HAP-1 (cell line): ENCODE data around the gene NOS1AP.

Experiments
- DNase-seq, 2 experiments: peaks; one replicate each; pipeline ENCODE4 v3.0.0-alpha.2; 2016 to 2020; ENCODE audit warnings: low spot score in 2 of 2
- H3K27me3 ChIP-seq: fragments of 250-450 bp; sonication (Bioruptor Pico); 2 replicates; pipeline ENCODE4 v1.5.1; 2020; ENCODE audit warnings: low read depth, mild to moderate bottlenecking, moderate library complexity
- H3K36me3 ChIP-seq: fragments of 250-450 bp; sonication (Bioruptor Pico); replicated peaks from 2 replicates; pipeline ENCODE4 v1.5.1; 2020; ENCODE audit warnings: mild to moderate bottlenecking
- H3K4me1 ChIP-seq: fragments of 250-450 bp; sonication (Bioruptor Pico); 2 replicates; pipeline ENCODE4 v1.5.1; 2020; ENCODE audit warnings: mild to moderate bottlenecking
- H3K4me3 ChIP-seq: fragments of 250-450 bp; sonication (Bioruptor Pico); 2 replicates; pipeline ENCODE4 v1.5.1; 2020; ENCODE audit warnings: mild to moderate bottlenecking, moderate library complexity
- H3K9me3 ChIP-seq: fragments of 250-450 bp; sonication (Bioruptor Pico); 2 replicates; pipeline ENCODE4 v1.5.1; 2020; ENCODE audit warnings: mild to moderate bottlenecking, moderate library complexity
- in situ Hi-C: fragments of 300-500 bp; cut with MboI; formaldehyde crosslinking; loops from 3 replicates; pipeline ENCODE4 v1.14.3; 2020; ENCODE audit warnings: low sequenced_read_pairs, inconsistent platforms, mixed read lengths

NOS1AP gene

GRCh38 chr1:162284206-162284955, 214.9 kb downstream of the NOS1AP start:
- Histone ChIP-seq H3K27me3 (no peaks in the 10 kb centered on the region), H3K36me3 (no peaks in the 10 kb centered on the region), H3K9me3 (no peaks in the 10 kb centered on the region), H3K4me1 (no peaks in the 10 kb centered on the region), H3K4me3 (no peak overlapping the region)
- DNase-seq: no peak
- in situ Hi-C loops: no loop called here

DNA sequence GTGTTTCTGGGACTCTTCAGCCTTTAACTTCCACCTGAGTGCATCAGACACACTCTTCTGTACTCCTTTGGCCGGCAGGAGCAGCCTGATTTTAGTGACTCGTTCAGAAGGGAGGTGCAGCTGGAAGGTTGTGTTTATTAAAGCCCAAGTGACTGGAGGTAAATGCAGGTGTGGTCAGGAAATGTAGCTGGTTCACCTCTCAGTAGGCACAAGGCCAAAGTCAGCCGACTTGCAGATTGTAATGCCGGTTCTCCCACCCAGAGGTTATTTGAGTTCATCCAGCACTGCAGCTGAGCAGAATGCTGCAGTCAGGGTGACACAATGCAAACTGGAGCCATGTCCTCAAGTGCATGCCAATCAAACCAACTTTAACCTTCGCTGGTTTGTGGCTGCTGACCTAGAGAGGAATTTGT, 215.7 kb downstream of the NOS1AP start:
- no peaks in the 10 kb centered on the region for H3K27me3 ChIP-seq
- in situ Hi-C loops: no loop called here
- H3K4me1 ChIP-seq: no peaks in the 10 kb centered on the region

GRCh38 chr1:162291000-162291399, 221.5 kb downstream of the NOS1AP start:
- DNase-seq: no peak
- Histone ChIP-seq H3K4me3 (no peak overlapping the region), H3K4me1 (no peaks in the 10 kb centered on the region), H3K36me3 (no peaks in the 10 kb centered on the region), H3K9me3 (no peaks in the 10 kb centered on the region), H3K27me3 (no peaks in the 10 kb centered on the region)
- in situ Hi-C loops: no loop called here

More for the DNA sequence above, 215.7 kb downstream of the NOS1AP start:
- no peaks in the 10 kb centered on the region for H3K36me3 ChIP-seq
- H3K4me3 ChIP-seq: no peak overlapping the region
- no peaks in the 10 kb centered on the region for H3K9me3 ChIP-seq
- DNase-seq: no peak

DNA sequence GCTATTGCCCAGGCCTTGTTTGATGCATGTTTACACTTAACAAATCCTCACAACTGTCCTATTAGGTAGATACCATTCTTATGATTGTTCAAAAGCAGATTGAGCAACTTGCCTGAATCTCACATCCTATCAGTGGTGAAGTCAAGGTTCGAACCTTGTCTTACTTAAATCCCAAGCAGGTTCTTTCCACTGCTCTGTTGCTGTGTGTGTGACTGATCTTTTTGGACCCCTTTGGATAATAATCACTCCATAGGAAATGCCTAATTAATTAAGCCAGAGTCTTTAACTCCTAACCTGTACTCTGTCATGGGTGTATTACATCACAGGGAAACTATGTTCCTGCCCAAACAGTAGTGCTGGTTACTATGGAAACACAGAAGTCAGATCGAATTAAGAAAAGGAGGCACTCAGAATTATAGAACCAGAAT, 222.9 kb downstream of the NOS1AP start:
- no peak for DNase-seq
- Histone ChIP-seq H3K36me3 (no peaks in the 10 kb centered on the region), H3K4me1 (no peaks in the 10 kb centered on the region), H3K27me3 (no peaks in the 10 kb centered on the region), H3K9me3 (no peaks in the 10 kb centered on the region), H3K4me3 (no peak overlapping the region)
- in situ Hi-C loops: no loop called here

DNA sequence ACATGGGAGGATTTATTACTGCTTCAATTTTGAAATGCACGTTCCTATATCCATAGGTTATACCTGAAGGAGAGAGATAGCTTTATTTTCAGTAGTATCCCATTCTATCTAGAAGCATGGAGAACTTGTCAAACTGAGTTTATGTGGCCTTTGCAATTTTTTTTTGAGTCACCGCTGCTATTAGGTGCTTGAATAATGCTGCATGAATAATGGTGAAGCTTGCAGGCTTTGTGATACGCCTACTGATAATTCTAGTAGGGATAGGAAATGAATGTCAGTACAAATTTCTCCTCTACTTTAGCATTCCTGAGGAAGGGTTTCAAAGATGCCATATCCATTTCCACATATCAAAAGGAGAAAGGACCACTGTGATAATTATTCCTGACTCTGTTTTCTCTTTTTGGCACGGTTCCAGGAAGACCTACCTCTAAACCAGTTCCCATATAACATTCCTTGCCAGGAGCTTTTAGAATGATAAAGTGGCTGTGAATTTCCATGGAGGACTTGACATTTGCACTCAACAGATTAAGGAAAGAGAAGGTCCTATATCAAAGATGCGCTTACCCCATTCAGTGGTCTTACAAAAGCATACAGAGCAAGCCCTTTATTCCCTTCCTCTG, 223.7 kb downstream of the NOS1AP start:
- Histone ChIP-seq H3K4me1 (no peaks in the 10 kb centered on the region), H3K36me3 (no peaks in the 10 kb centered on the region), H3K9me3 (no peaks in the 10 kb centered on the region), H3K27me3 (no peaks in the 10 kb centered on the region), H3K4me3 (no peak overlapping the region)
- in situ Hi-C loops: no loop called here
- no peak for DNase-seq

GRCh38 chr1:162294015-162294414, 224.5 kb downstream of the NOS1AP start:
- in situ Hi-C loops: no loop called here

DNA sequence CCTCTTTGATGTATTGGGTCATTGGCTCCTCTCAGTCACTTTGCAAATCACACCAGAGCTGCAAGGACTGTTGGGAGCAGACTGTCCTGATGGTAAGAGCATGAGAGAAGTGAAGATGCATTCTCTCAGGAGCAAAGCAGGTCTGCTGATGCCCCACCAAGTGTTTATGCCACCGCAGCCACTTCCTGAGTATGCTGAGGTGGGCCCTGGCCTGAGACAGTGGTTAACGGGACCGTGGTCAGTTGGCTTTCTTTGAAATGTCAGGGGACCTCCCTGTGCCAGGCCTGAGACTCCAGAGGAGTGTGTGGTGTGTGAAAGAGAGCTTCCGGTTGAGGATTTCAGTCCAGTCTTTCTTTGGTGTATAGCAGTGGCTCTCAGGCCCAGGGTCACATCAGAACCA, 227.7 kb downstream of the NOS1AP start:
- H3K27me3 ChIP-seq: no peaks in the 10 kb centered on the region
- no peak for DNase-seq
- in situ Hi-C loops: no loop called here

More at GRCh38 chr1:162294015-162294414, 224.5 kb downstream of the NOS1AP start:
- DNase-seq: no peak
- H3K36me3 ChIP-seq: no peaks in the 10 kb centered on the region
- H3K4me3 ChIP-seq: no peak overlapping the region
- H3K9me3 ChIP-seq: no peaks in the 10 kb centered on the region
- H3K4me1 ChIP-seq: no peaks in the 10 kb centered on the region
- H3K27me3 ChIP-seq: no peaks in the 10 kb centered on the region

GRCh38 chr1:162298266-162298665, 228.8 kb downstream of the NOS1AP start:
- H3K27me3 ChIP-seq: no peaks in the 10 kb centered on the region
- no peak for DNase-seq
- H3K36me3 ChIP-seq: no peaks in the 10 kb centered on the region
- H3K4me3 ChIP-seq: no peak overlapping the region
- in situ Hi-C loops: no loop called here
- H3K4me1 ChIP-seq: no peaks in the 10 kb centered on the region
- no peaks in the 10 kb centered on the region for H3K9me3 ChIP-seq

More for the DNA sequence above, 227.7 kb downstream of the NOS1AP start:
- no peak overlapping the region for H3K4me3 ChIP-seq
- H3K4me1 ChIP-seq: no peaks in the 10 kb centered on the region
- no peaks in the 10 kb centered on the region for H3K9me3 ChIP-seq
- no peaks in the 10 kb centered on the region for H3K36me3 ChIP-seq

GRCh38 chr1:162299018-162299417, 229.5 kb downstream of the NOS1AP start:
- Histone ChIP-seq H3K4me3 (no peak overlapping the region), H3K36me3 (no peaks in the 10 kb centered on the region), H3K27me3 (no peaks in the 10 kb centered on the region), H3K4me1 (no peaks in the 10 kb centered on the region), H3K9me3 (no peaks in the 10 kb centered on the region)
- no peak for DNase-seq
- in situ Hi-C loops: no loop called here

GRCh38 chr1:162300057-162300917, 230.8 kb downstream of the NOS1AP start:
- in situ Hi-C loops: no loop called here
- no peak overlapping the region for H3K4me3 ChIP-seq
- H3K36me3 ChIP-seq: no peaks in the 10 kb centered on the region
- no peaks in the 10 kb centered on the region for H3K27me3 ChIP-seq
- no peaks in the 10 kb centered on the region for H3K9me3 ChIP-seq
- no peak for DNase-seq
- no peaks in the 10 kb centered on the region for H3K4me1 ChIP-seq

GRCh38 chr1:162301696-162302095, 232.2 kb downstream of the NOS1AP start:
- in situ Hi-C loops: no loop called here
- H3K4me1 ChIP-seq: no peaks in the 10 kb centered on the region

DNA sequence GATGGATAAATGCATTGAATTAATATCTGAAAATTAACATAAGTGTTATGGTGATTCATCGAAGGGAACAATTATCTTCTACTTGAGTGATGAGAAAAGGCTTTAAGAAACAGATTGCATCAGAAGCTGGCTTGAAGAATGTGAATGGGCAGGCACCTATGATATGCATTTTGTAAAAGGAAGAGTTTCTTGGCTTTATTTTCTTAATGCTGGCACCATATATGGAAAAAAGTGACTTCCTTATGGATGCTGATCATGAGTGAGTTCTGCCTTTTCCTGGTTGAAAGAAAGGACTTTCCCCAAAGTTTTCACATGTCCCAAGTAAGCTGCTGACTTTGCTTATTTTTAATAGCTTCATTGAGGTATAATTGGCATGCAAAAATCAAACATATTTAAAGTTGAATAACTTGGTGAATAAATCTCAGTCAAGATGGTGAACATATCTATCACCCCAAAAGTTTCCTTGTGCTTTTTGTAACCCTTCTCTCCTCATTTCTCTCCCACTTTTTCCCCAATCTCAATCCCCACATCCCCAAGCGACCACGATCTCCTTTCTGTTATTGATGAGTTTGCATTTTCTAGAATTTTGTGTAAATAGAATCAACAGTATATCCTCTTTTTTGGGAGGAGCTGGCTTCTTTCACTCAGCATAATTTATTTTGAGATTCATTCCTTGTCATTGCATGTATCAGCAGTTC, 233.0 kb downstream of the NOS1AP start:
- in situ Hi-C loops: no loop called here

More at GRCh38 chr1:162301696-162302095, 232.2 kb downstream of the NOS1AP start:
- Histone ChIP-seq H3K36me3 (no peaks in the 10 kb centered on the region), H3K4me3 (no peak overlapping the region), H3K27me3 (no peaks in the 10 kb centered on the region), H3K9me3 (no peaks in the 10 kb centered on the region)
- DNase-seq: no peak

DNA sequence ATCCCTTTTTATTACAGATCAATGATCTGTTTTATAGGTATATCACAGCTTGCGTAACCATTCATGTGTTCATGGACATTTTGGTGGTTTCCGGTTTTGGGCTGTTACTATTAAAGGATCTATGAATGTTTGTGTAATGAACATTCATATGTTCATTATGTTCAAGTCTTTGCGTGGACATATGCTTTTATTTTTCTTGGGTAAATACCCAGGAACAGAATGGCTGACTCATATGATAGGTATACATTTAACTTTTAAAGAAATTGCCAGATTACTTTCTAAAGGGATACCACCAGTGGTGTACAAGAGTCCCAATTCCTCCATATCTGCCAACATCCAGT, 233.5 kb downstream of the NOS1AP start:
- DNase-seq: no peak
- Histone ChIP-seq H3K9me3 (no peaks in the 10 kb centered on the region), H3K27me3 (no peaks in the 10 kb centered on the region), H3K4me3 (no peak overlapping the region), H3K36me3 (no peaks in the 10 kb centered on the region), H3K4me1 (no peaks in the 10 kb centered on the region)
- in situ Hi-C loops: no loop called here

More for the DNA sequence above, 233.0 kb downstream of the NOS1AP start:
- no peaks in the 10 kb centered on the region for H3K27me3 ChIP-seq
- H3K4me1 ChIP-seq: no peaks in the 10 kb centered on the region
- H3K4me3 ChIP-seq: no peak overlapping the region
- DNase-seq: no peak
- H3K36me3 ChIP-seq: no peaks in the 10 kb centered on the region
- H3K9me3 ChIP-seq: no peaks in the 10 kb centered on the region
